H1 (cell line): Measurements from ENCODE around the gene DNAJC16. TPM values are rescaled to one million over a fixed set of nuclear protein-coding genes. Genes with fewer than 3 reads are reported as not detected.

Source experiments
- CTCF ChIA-PET: fragments of 300-600 bp; sonication (Branson Sonifier 250); formaldehyde crosslinking; loops from one replicate; lab custom pipeline; 2021; ENCODE audit not compliant: partially characterized antibody; lab: Charles Lee
- POLR2A ChIA-PET: fragments of 300-600 bp; sonication (Branson Sonifier 250); formaldehyde crosslinking; loops from one replicate; lab custom pipeline; 2021; ENCODE audit warnings: inconsistent platforms; ENCODE audit not compliant: partially characterized antibody; lab: Charles Lee
- DNase-seq, 2 experiments: peaks; one replicate each; pipeline versions ENCODE4 v3.0.0 to v3.0.0-alpha.2; 2010 to 2022; ENCODE audit warnings: low spot score in 2 of 2, low read depth in 1 of 2, mixed read lengths in 1 of 2
- FAIRE-seq: peaks from 2 replicates; lab custom pipeline; 2011; peaks lifted over from hg19 to GRCh38; lab: Jason Lieb, UNC
- H2AFZ ChIP-seq: 2 replicates; pipeline ENCODE4 v1.8.1; 2012; ENCODE audit warnings: low read length, inconsistent platforms
- H2AK5ac ChIP-seq: 2 replicates; pipeline ENCODE4 v1.6.1; 2013; ENCODE audit warnings: low read depth, low read length
- H2BK120ac ChIP-seq: replicated peaks from 2 replicates; pipeline ENCODE3; 2013; ENCODE audit warnings: low read depth, low read length, inconsistent platforms
- H2BK12ac ChIP-seq: 2 replicates; pipeline ENCODE4 v1.6.1; 2013; ENCODE audit warnings: low read depth, low read length
- H2BK15ac ChIP-seq: 2 replicates; pipeline ENCODE4 v1.6.1; 2013; ENCODE audit warnings: low read length
- H2BK20ac ChIP-seq: 2 replicates; pipeline ENCODE4 v1.6.1; 2013; ENCODE audit warnings: low read length
- H2BK5ac ChIP-seq: 2 replicates; pipeline ENCODE4 v1.6.1; 2013; ENCODE audit warnings: low read depth, low read length
- H3K14ac ChIP-seq: 2 replicates; pipeline ENCODE4 v1.6.1; 2013; ENCODE audit warnings: inconsistent platforms; ENCODE audit not compliant: insufficient read length
- H3K18ac ChIP-seq: 2 replicates; pipeline ENCODE4 v1.6.1; 2013; ENCODE audit warnings: low read length; ENCODE audit errors: extremely low read depth
- H3K23ac ChIP-seq: 2 replicates; pipeline ENCODE4 v1.6.1; 2013; ENCODE audit warnings: inconsistent platforms; ENCODE audit not compliant: insufficient read length
- H3K23me2 ChIP-seq: 2 replicates; pipeline ENCODE4 v1.6.1; 2013; ENCODE audit warnings: low read depth, low read length
- H3K27ac ChIP-seq: 2 replicates; pipeline ENCODE4 v1.6.1; 2011; ENCODE audit warnings: low read depth, low read length, inconsistent platforms
- H3K27me3 ChIP-seq, 4 experiments: replicated peaks in 1 of 4; 1 replicate in 1 of 4; 2 replicates in 3 of 4; pipeline versions ENCODE4 v1.6.1 to v1.8.1; 2011 to 2013; ENCODE audit warnings: low read length in 3 of 4, mild to moderate bottlenecking in 3 of 4, inconsistent platforms in 2 of 4, mixed read lengths in 2 of 4, moderate library complexity in 1 of 4; ENCODE audit not compliant: control insufficient read depth in 3 of 4, insufficient read depth in 3 of 4; ENCODE audit errors: extremely low read depth in 1 of 4
- H3K36me3 ChIP-seq, 4 experiments: 2 replicates each; pipeline versions ENCODE4 v1.6.1 to v1.8.1; 2011 to 2013; ENCODE audit warnings: mild to moderate bottlenecking in 4 of 4, low read length in 3 of 4, moderate library complexity in 2 of 4, control low read depth in 1 of 4, inconsistent platforms in 1 of 4; ENCODE audit not compliant: insufficient read depth in 4 of 4, control insufficient read depth in 2 of 4
- H3K4ac ChIP-seq: replicated peaks from 2 replicates; pipeline ENCODE3; 2013; ENCODE audit warnings: low read length, low read depth, mixed read lengths, inconsistent platforms; ENCODE audit not compliant: insufficient read length
- H3K4me1 ChIP-seq, 4 experiments: replicated peaks in 1 of 4; 1 replicate in 1 of 4; 2 replicates in 3 of 4; pipeline versions ENCODE4 v1.6.1 to v1.8.1; 2011 to 2013; ENCODE audit warnings: low read length in 3 of 4, inconsistent platforms in 2 of 4, mixed read lengths in 1 of 4; ENCODE audit not compliant: insufficient read depth in 4 of 4, control insufficient read depth in 3 of 4
- H3K4me2 ChIP-seq, 2 experiments: 2 replicates each; pipeline versions ENCODE4 v1.6.1 to v1.8.1; 2011 to 2013; ENCODE audit warnings: low read depth in 2 of 2, low read length in 2 of 2, control low read depth in 1 of 2, inconsistent platforms in 1 of 2, mild to moderate bottlenecking in 1 of 2; ENCODE audit not compliant: insufficient read depth in 1 of 2
- H3K4me3 ChIP-seq, 4 experiments: fragments of 200-600, 300-600 bp in 1 of 4; sonication (generic), shearing (Covaris generic), sonication (Bioruptor Twin) in 1 of 4; 2 replicates each; pipeline versions ENCODE4 v1.5.1 to v1.8.1; 2011 to 2016; ENCODE audit warnings: low read length in 4 of 4, low read depth in 3 of 4, control low read depth in 2 of 4, inconsistent platforms in 2 of 4, mild to moderate bottlenecking in 2 of 4, mixed read lengths in 1 of 4, moderate library complexity in 1 of 4; ENCODE audit not compliant: insufficient read depth in 2 of 4; ENCODE audit errors: extremely low read depth in 1 of 4
- H3K56ac ChIP-seq: replicated peaks from 2 replicates; pipeline ENCODE3; 2013; ENCODE audit warnings: low read depth, mild to moderate bottlenecking, mixed read lengths, low read length, inconsistent platforms; ENCODE audit not compliant: insufficient read length
- H3K79me1 ChIP-seq: 2 replicates; pipeline ENCODE4 v1.6.1; 2013; ENCODE audit warnings: low read depth, low read length, control low read depth
- H3K79me2 ChIP-seq, 2 experiments: 2 replicates each; pipeline versions ENCODE4 v1.6.1 to v1.8.1; 2012 to 2013; ENCODE audit warnings: low read length in 2 of 2, mild to moderate bottlenecking in 2 of 2, inconsistent platforms in 1 of 2; ENCODE audit not compliant: insufficient read depth in 2 of 2, control insufficient read depth in 1 of 2
- H3K9ac ChIP-seq, 4 experiments: replicated peaks in 1 of 4; 1 replicate in 1 of 4; 2 replicates in 3 of 4; pipeline versions ENCODE4 v1.6.1 to v1.8.1; 2011 to 2013; ENCODE audit warnings: low read depth in 3 of 4, low read length in 3 of 4, control low read depth in 2 of 4, mild to moderate bottlenecking in 2 of 4, moderate library complexity in 2 of 4, inconsistent platforms in 1 of 4; ENCODE audit errors: extremely low read depth in 1 of 4
- H3K9me3 ChIP-seq, 2 experiments: 2 replicates each; pipeline versions ENCODE4 v1.6.1 to v1.8.1; 2012 to 2013; ENCODE audit warnings: mild to moderate bottlenecking in 2 of 2, moderate library complexity in 2 of 2, control low read depth in 1 of 2, inconsistent platforms in 1 of 2, low read depth in 1 of 2, low read length in 1 of 2, mixed read lengths in 1 of 2; ENCODE audit not compliant: insufficient read depth in 2 of 2
- H4K20me1 ChIP-seq, 2 experiments: replicated peaks in 1 of 2; 2 replicates each; pipeline versions ENCODE3 to v1.8.1; 2011 to 2013; ENCODE audit warnings: inconsistent platforms in 2 of 2, low read length in 2 of 2, mild to moderate bottlenecking in 1 of 2; ENCODE audit not compliant: insufficient read depth in 2 of 2, control insufficient read depth in 1 of 2
- H4K5ac ChIP-seq: 2 replicates; pipeline ENCODE4 v1.6.1; 2013; ENCODE audit warnings: low read length, low read depth, mixed read lengths, inconsistent platforms; ENCODE audit not compliant: insufficient read length
- H4K8ac ChIP-seq: 2 replicates; pipeline ENCODE4 v1.8.0; 2013; ENCODE audit warnings: mild to moderate bottlenecking, moderate library complexity, low read length, inconsistent platforms; ENCODE audit not compliant: insufficient read depth; ENCODE audit errors: extremely low read depth
- H4K91ac ChIP-seq: replicated peaks from 2 replicates; pipeline ENCODE3; 2013; ENCODE audit warnings: low read length, mixed read lengths, inconsistent platforms; ENCODE audit not compliant: insufficient read length
- CHD1 ChIP-seq: IDR thresholded peaks from 2 replicates; pipeline ENCODE4 v1.6.1; 2012; ENCODE audit warnings: low read depth, low read length, improper control_type of control experiment
- E2F6 ChIP-seq: IDR thresholded peaks from 2 replicates; pipeline ENCODE4 v1.6.1; 2012; ENCODE audit warnings: inconsistent platforms
- JUN ChIP-seq: IDR thresholded peaks from 2 replicates; pipeline ENCODE4 v1.6.1; 2011; ENCODE audit warnings: low read depth, mild to moderate bottlenecking, improper control_type of control experiment, low read length
- RBBP5 ChIP-seq: IDR thresholded peaks from 2 replicates; pipeline ENCODE4 v1.7.1; 2012; ENCODE audit warnings: low read depth, mild to moderate bottlenecking, inconsistent platforms, low read length, moderate library complexity, borderline replicate concordance
- YY1 ChIP-seq: IDR thresholded peaks from 2 replicates; pipeline ENCODE4 v1.6.1; 2011; ENCODE audit warnings: low read depth, mild to moderate bottlenecking, low read length
- WGBS, 2 experiments: shearing (Covaris generic) in 1 of 2; methylation state at CpG; one replicate each; pipeline versions ENCODE4 v1.1.6 to v1.1.7; 2013 to 2015; ENCODE audit warnings: low lambda C conversion rate in 2 of 2, mixed read lengths in 2 of 2, inconsistent platforms in 1 of 2, low coverage in 1 of 2, missing lambda C conversion rate in 1 of 2; ENCODE audit not compliant: insufficient replicate concordance in 2 of 2, insufficient coverage in 1 of 2, insufficient read length in 1 of 2; ENCODE audit errors: extremely low coverage in 1 of 2, missing lambda C conversion rate in 1 of 2; 5-methylcytosine and 5-hydroxymethylcytosine counted together
- polyA plus RNA-seq, 7 experiments: library from polyadenylated mRNA; depleted of rRNA in 3 of 7; stranded (reverse) in 5 of 7; unstranded in 2 of 7; fragments of >200 nt in 5 of 7; fragments of 200-250 nt in 2 of 7; gene quantifications; 1 replicate in 5 of 7; 2 replicates in 1 of 7; 4 replicates in 1 of 7; pipeline versions ENCODE4 v1.2.1 to v1.2.3, GENCODE V29; 2011 to 2013; ENCODE audit warnings: missing spikeins in 2 of 7, mixed read lengths in 2 of 7
- total RNA-seq: library from RNA; stranded (reverse); fragmentation: NEBNext Ultra II Directional; extraction: Animal tissue kit (Norgen Biotek cat#: 25700); gene quantifications from 2 replicates; pipeline ENCODE4 v1.2.1, GENCODE V29; 2021

The DNAJC16 gene
- total and polyA plus RNA-seq, 2 of the 8 experiments (the other 6 are each of a cell fraction or from before 2014, with no cell fraction given) = 7.9 to 23.3 TPM

- Histone ChIP-seq H4K8ac (no peak overlapping the region), H2BK15ac (no peak overlapping the region), H3K4ac (no peak overlapping the region), H3K79me1 (no peaks in the 10 kb centered on the region), H2BK120ac (no peak overlapping the region), H3K9ac (no peak overlapping the region), H3K4me1 (no peaks in the 10 kb centered on the region), H2AFZ (no peak overlapping the region), H3K14ac (no peak overlapping the region), H4K91ac (no peak overlapping the region), H3K23me2 (no peaks in the 10 kb centered on the region; the same call in 1 of the 2 replicates), H2BK5ac (no peak overlapping the region), H4K5ac (no peak overlapping the region), H3K18ac (no peak overlapping the region), H2BK20ac (no peak overlapping the region), H3K56ac (no peak overlapping the region), H3K27me3 (no peaks in the 10 kb centered on the region), H2BK12ac (no peak overlapping the region), H2AK5ac (no peak overlapping the region), H3K9me3 (no peaks in the 10 kb centered on the region), H3K79me2 (no peaks in the 10 kb centered on the region), H3K36me3 (peaks cover 0 to 3% (median 0%) of the 10 kb centered on the region in 4 experiments; a peak in 1 of 8 replicates), H3K4me2 (no peak overlapping the region), H3K23ac (no peak overlapping the region), H3K4me3 (no peak overlapping the region), H4K20me1 (peaks cover 2% of the 10 kb centered on the region in 2 experiments), H3K27ac (no peak overlapping the region)
- DNase-seq = no peak
- ChIA-PET CTCF (interaction anchor here (1.3 kb wide), 2 partner anchors 12 to 47 kb away, joined by 4 to 6 read pairs; no protein-coding TSS in a partner anchor), POLR2A (interaction anchor here (0.8 to 4.2 kb wide), 3 partner anchors 8 to 39 kb away, joined by 3 to 23 read pairs (median 3); partner anchors contain the start of gene DDI2)
- FAIRE-seq = no peak
- 88% methylated on average over 15 of the region's 16 CpGs; no CpG with 5 or more reads in 1 of the 2 experiments for WGBS, 2 experiments
- TF ChIP-seq E2F6 (no peak), CHD1 (no peak), YY1 (no peak), JUN (no peak), RBBP5 (no peak)
These were observed 52.5 kb downstream of the DNAJC16 start for GRCh38 chr1:15578921-15579682.
